Measurements from ENCODE around the gene DPEP3.

GRCh38 chr16:67951485-67951884 lies 28.8 kb downstream of the DPEP3 start:
- no peak for TF ChIP-seq KAT7 (CRISPR knock-in tag; IDR thresholded peaks at IDR 0.05; ENCODE audit: borderline replicate concordance)
- no peak for TF ChIP-seq ATF3 (CRISPR knock-in tag; conservative IDR thresholded peaks at IDR 0.05)

Data from WTC11 (cell line).